Fibroblast of skin of right quadriceps (primary cell): ENCODE measurements around the gene PRPSAP1.
A peak's percentile ranks its signal among the peaks of the same experiment; 100 is the strongest.
"Not testable (repeated sequence)": the region's sequence is repeated elsewhere in the genome, so short reads cannot be mapped to it uniquely, and the experiment has no call there.

Source experiments
- DNase-seq: peaks from one replicate; pipeline ENCODE4 v3.0.0-alpha.2; 2013

The PRPSAP1 gene

DNA sequence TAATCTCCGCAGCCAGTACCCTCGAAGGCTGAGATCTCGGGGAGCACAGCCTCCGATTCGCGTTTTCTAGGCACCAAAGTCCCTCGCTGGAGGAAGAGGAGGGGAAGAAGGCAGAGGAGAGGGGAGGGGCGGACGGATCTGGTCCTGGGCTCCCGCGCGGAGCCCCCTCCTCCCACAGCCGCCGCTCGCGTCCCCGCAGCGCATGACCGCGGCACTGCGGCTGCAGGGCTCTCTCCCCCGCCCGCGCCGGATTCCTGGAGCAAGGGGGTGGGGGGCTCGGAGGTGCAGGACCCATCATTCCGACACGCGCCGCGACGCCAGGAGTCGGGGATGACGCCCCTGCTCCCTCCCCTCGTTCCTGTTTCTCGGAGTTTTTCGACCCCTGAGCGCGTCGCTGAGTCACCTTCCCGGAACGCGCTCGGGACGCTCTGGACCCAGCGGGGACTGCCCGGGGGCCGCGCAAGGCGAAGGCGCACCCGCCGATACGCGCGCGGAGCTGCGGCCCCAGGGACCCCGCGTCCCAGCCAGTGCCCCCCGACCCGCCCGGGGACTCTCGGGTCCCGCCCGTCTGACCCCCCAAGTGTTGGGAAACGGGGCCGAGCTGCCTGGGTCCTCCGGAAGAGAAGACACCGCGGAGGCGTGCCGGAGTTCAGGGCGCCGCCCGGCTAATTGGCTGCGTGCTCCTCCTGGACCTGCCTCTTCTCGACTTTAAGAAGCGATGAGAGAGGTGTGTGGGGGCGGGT is 29.3 kb upstream of the PRPSAP1 start:
- DNase-seq, result peak; percentile 90

DNA sequence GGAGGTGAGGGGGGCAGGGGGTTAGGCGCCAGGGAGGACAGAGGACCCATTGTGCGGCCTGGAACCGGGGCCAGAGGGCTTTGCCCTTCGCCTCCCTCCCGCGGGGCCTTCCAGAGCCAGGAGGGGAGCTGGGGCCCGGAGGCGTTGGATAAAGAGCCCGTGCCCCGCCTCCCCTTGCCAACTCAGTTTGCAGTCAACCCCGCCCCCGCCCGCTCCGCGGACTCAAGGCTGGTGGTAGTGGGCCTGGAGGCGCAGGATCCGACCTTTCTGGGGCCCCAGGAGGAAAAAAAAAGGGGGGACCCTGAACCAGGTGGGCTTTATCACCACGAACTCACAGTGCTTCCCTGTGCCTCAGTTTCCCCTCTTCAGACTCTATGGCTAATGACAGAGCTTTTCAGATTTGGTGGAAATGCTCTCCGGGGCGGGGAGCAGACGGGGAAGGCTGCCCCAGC is 28.7 kb upstream of the PRPSAP1 start:
- DNase-seq, result peak; percentile 64

DNA sequence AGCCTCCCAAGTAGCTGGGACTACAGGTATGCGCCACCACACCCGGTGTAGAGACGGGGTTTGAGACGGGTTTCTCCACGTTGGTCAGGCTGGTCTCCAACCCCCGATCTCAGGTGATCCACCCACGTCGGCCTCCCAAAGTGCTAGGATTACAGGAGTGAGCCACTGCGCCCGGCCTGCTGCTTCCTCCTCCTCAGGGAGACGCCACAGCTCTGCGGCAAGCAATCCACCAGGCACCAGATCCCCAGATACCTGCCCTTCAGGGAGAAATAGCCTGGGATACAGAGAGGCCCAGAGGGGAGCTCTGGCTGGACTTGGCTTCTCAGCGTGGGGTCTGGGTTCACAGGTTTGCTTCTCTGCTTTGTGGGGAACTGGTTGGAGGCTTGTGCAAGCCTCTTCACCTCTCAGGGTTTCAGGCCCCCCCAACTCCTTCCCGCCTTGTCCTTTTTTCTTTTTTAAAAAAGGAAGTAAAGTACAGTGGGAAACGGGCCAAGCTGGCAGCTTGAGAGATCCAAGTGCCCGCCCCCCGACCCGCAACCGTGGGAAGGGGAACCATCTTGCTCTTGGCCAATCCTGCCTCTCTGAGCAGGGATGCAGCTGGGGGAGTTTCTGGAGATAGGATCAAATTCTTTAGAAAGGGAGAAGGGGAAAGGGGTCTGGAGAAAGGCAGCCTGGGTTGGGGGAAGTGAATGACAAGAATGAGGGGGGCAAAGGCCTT is 28.1 kb upstream of the PRPSAP1 start:
- DNase-seq, result peak; percentile 45

DNA sequence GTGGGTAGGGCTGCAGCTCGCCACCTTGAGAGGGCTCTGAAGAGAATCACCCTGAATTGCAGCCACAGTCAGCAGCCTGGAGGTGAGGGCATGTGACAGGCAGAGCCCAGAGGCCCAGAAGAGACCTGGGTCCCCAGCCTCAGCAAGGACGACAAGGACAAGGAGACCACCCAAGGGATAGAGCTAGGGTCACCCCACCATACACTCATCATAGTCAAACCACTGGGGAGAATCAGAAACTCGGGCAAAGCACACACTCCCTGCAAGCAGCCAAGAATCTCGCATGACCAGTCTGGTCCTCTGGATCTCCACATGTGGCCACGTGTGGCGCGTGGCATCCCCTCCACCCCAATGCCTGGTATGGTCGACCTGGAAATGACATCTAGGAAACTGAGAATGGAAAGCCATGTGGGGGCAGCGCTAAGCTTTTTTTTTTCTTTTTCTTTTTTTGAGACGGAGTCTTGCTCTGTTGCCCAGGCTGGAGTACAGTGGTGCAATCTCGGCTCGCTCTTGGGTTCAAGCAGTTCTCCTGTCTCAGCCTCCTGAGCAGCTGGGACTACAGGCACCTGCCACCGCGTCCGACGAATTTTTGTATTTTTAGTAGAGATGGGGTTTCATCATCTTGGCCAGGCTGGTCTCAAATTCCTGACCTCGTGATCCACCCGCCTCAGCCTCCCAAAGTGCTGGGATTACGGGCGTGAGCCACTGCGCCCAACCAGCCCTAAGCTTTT is 26.1 kb upstream of the PRPSAP1 start:
- no peak for DNase-seq

DNA sequence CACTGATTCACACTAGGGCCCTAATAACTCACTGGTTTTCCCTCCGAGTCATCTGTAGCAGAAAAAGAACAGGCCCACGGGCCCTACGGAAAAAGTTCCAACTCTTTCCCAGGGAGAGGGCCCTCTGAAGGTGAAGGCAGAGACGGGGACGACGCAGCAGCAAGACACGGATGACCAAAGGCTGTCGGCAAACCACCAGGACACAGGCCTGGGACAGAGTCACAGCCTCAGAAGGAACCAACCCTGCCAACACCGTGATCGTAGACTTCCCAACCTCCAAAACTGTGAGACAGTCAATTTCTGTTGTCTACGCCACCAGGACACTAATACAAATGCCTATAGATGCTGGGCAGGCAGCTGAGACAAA is 25.5 kb upstream of the PRPSAP1 start:
- DNase-seq, result no peak

DNA sequence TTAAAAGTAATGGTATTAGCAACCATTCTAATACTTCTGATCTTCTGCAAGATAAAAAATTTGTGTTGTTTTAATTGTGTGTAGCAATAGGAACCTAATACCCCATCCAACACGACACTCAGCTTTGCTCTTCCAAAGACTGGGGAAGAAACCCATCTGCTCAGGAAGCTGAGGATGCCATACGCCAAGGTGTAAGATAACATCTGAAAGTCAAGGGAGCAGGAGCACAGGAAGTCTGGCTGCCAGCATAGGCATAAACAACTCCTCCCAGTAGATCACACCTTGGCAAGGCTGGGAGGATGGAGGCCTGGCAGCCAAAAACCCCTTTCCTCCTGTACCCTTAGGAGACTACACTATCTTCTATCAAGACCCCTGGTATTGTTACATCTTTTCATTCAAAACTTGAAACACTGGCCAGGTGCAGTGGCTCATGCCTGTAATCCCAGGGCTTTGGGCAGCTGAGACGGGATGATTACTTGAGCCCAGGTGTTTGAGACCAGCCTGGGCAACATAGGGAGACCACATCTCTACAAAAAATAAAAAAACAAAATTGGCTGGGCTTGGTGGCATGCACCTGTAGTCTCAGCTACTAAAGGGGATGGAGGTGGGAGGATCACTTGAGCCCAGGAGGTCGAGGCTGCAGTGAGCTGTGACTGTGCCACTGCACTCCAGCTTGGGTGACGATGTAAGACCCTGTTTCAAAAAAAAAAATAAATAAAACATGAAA is 25.0 kb upstream of the PRPSAP1 start:
- DNase-seq, result no peak

DNA sequence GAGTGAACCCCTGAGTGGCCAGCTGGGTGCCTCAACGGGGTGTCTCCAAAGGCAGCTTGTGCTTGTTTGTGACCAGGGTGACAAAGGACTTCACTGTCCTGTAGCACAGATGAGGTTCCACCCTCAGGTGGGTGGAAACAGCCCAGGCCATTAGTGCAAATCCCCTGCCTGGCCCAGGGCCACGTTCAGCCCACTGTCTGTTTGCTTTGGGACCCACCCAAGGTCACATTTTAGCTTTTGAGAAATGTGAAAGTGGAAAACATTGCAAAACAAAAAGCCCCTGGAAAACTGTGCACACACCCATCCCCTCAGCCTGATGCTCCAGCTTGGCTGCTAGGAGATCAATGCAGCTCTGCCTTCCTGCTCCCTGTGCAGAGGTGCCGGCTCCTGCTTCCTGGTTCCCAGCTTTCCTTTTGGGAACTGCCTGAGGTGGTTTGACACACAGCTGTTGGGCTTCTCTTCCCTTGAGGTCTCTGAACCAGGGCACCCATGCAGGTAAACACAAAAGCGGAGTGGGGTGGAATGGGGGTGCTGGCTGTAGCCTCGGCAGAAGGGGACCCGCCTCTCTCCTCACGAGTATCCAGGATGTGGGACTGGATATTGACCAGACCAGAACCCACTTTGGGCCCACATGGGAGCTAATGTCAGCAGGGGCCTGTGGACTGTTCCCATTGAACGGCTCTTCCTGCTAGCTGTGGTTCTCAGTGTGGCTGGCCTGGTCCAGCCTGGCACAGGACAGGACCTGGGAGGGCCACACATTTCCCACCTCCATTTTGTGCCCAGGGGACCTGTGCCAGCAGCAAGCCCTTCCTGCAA is 22.8 kb upstream of the PRPSAP1 start:
- DNase-seq, result no peak

DNA sequence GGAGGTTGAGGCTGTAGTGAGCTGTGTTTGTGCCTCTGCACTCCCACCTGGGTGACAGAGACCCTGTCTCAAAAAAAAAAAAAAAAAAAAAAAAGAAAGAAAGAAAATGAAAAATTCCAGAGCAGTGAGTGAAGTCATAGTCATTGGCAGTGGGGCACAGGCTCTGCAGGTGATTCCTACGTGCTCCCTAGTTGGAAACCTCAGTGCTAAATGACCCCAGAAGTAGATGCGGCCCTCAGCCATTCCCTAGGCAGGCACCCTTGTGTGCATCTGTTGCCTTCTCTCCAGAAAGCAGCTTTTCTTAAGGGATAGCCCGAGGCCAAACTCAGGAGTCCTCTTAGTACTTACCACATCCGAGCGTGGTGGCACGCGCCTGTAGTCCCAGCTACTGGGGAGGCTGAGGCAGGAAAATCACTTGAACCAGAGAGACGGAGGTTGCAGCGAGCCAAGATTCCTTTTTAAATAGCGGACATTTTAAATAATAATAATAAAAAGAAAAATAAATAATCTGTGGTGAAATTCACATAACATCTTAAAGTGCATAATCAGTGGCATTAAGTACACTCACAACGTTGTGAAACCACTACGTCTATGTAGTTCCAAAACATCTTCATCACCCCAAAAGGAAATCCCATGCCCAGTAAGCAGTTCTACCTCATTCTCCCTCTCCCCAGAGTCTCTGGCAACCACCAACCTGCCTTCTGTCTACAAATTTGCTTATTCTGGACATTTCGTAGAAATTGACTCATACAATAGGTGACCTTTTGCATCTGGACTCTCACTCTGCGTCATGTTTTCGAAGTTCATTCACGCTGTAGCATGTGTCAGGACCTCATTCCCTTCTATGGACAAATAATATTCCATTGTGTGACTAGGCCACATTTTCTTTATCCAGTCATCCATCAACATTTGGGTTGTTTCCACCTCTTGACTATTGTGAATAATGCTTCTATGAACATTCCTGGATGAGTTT is 18.2 kb upstream of the PRPSAP1 start:
- peak; percentile 93 for DNase-seq

DNA sequence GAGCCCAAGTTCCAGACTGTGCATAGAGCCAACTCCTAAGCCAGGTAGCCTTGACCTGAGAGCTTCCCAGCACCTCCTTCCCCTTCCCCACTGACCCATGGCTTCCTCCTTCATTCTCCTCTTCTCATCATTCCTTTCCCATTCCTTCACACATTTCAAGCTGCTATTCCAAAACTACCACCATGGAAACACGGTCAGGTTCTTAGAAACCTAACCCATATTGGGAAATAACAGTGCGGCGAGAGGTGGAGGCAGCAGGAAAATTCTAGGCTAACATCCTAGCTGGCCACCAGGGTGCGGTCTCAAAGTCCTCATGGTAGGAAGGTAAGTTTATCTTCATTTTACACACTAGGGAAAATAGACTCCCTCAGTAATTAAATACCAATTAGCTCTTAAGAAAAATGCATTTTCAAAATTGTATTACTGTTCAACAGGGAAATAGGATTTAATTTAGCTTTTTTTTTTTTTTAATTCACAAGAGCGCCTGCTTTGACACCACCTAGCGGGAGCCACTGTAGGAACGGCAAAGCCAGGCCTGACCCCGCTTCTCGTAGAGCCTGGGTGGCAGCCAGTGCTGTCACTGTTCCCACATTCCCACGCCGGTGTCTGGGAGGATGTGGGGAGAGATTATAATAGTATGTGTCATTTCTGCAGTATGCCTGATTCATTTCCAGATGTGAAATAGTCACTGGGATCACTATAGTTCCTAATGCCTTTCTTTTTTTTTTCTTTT is 16.7 kb upstream of the PRPSAP1 start:
- DNase-seq, result peak; percentile 98

DNA sequence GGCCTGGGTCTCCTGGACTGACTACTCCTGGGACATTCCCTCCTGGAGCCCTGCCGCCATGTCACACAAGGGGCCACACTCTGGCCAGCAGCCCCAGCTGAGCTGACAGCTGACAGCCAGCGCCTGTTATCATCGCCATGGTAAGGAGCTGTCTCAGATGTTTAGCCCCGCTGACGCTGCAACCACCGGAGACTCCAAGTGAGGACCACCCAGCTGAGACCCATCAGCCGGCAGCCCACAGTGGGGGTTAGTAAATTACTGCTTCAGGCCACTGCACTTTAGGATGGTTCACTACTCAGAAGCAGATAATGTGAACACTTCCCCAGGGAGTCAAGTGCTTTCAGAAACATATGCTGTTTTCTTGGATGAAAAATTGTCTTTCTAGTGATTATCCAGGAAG is 16.1 kb upstream of the PRPSAP1 start:
- peak; percentile 49 for DNase-seq

DNA sequence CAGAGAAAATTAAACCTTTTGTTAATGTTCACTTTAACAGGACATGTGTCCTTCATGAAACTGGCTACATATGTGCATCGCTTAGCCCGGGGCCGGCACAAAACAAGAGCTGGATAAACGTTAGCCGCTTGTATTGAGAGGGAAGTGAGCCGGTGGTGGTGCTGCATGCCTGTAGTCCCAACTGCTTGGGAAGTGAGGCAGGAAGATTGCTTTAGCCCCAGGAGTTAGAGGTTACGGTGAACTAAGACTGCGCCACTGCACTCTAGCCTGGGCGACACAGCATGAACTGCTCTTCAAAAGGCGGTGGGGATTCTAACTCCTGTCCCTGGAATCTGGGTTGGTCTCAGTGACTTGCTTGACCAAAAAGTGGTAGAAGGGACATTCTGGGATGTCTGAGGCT is 15.7 kb upstream of the PRPSAP1 start:
- peak; percentile 28 for DNase-seq

DNA sequence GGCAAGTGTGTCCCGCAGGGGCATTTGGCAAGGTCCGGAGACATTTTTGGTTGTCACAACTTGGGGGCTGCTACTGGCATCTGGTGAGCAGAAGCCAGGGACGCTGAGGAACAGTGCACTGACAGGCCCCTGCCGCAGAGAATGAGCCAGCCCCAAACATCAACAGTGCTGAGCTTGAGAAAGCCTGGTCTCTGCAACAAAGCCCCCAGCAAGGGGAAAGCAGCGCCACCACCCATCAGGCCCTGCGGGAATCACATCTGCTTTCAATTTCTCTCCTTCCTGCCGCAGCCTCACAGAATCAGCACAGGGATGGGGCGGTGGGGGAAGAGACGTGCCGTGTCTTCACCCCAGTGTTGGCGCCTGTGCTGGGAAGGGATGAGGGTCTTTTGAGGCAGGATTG is 14.8 kb upstream of the PRPSAP1 start:
- peak; percentile 93 for DNase-seq

DNA sequence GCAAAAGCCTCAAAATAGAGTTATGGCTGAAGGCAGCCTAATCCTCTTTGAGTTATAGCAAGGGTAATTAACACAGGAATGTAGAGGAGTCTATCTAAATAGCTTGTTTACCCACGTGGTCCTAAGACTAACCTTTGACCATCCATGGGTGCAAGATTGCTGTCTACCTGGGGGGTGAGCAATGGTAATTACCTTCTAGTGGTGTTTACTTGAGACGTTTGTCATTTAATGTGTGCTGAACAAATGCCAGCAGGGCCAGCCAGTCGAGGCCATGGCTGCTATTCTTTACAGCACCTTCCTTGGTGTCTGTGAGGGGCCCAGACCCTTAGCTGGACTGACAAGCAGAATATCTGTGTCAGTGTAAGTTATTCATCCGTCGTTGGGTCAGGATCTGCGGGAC is 13.9 kb upstream of the PRPSAP1 start:
- DNase-seq, result peak; percentile 33

DNA sequence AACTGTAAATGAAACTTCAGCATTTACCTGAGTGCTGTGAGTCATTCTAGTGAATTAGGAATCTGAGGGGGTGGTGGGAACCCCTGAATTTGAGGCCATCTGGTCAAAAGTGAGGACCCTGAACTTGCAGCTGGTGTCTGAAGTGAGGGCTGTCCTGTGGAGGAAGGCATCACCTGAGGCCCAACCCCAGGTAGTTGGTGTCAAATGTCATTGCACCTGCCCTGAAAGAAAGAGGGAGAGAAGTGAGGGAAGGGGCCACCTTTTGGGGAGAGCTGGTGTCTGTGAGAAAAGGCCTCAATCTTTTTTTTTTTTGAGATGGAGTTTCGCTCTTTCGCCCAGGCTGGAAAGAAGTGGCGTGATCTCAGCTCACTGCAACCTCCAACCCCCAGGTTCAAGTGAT is 12.5 kb upstream of the PRPSAP1 start:
- DNase-seq, result no peak

DNA sequence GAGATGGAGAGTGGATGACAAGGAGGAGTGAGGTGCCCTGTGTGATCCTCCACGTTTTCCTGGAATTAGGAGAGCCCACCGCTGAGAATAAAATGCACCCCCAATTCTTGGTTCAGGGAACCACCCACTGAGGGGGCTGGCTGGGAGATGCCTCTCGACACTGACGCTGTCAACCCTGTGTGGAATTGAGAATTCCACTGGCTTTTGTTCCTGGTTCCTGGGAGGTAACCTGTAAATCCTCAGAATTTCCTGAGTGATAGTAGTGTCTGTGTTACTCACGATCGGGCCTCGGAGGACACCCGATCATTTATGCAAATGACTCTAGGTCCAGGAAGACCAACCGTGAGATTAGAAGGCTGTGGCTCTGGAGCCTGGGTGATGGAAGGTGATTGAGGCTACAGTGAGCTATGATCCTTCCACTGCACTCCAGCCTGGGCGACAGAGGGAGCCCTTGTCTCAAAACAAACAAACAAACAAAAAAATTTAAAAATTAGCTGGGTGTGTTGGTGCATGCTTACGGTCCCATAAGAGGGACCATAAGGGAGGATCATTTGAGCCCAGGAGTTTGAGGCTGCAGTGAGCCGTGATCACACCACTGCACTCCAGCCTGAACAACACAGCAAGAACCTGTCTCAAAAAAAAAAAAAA is 11.7 kb upstream of the PRPSAP1 start:
- no peak for DNase-seq

DNA sequence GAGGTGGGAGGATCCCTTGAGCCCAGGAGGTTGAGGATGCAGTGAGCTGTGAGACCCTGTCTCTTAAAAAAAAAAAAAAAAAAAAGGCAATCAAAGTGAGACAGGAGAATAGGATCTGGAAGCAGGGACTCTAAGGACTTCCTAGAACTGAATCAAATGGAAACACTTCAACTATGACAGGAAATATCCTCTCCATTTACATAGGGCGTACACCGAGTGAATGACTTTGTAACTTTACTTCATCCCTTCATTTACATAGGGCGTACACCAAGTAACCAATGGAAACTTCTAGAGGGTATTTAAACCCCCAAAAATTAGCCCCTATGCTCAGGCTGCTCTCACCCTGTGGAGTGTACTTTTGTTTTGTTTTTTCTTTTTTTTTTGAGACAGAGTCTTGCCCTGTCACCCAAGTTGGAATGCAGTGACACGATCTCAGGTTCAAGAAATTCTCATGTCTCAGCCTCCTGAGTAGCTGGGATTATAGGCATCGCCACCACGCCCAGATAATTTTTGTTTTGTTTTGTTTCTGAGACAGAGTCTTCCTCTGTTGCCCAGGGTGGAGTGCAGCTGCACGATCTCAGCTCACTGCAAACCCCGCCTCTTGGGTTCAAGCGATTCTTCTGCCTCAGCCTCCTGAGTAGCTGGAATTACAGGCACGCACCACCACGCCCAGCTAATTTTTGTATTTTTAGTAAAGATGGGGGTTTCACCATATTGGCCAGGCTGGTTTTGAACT is 9.6 kb upstream of the PRPSAP1 start:
- DNase-seq, result no peak

DNA sequence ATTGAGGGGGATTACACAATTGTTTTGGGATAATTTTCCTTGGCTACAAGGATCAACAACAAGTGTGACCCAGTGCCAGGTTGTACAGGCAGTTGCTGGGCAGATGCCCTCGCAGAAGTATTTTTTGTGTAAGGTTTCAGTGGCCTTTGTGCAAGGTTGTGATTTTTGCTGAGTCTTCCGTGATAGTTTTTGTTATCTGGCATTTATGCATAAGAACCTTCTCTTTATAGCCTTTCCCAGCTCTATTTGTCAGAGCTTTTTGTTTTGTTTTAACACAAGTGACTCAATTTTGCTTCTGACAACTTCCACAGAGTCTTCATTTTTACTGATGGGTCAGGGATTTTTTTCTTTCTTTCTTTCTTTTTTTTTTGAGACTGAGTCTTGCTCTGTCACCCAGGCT is 6.7 kb upstream of the PRPSAP1 start:
- DNase-seq, result no peak

DNA sequence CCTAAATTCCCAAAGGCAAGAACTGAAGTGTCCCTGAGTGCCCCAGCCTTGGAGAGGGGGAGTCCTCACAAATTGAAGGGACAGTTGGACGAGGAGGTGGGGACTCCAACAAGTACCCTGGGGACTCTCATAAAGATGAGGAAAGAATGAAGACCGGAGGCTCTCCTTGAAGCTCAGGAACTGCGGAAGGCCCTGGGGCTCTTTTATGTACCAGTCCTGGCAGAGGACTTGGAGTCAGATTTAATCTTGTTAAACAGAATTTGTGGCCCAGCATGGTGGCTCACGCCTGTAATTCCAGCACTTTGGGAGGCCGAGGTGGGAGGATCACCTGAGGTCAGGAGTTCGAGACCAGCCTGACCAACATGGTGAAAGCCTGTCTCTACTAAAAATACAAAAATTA is 6.1 kb upstream of the PRPSAP1 start:
- DNase-seq, result not testable (repeated sequence)

DNA sequence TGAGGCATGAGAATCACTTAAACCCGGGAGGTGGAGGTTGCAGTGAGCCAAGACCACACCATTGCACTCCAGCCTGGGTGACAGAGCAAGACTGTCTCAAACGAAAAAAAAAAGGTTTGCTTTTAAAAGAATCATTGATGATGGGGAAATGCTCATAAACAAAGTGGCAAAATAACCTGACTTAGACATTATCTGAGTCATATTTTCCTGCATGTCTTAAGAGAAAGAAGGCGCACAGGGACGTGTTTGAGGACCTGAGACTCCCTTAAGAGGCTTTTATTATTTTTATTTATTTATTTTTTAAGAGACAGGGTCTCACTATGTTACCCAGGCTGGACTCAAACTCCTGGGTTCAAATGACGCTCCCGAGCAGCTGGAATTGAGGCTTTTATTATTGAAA is 5.7 kb upstream of the PRPSAP1 start:
- DNase-seq, result no peak
